Measurements from ENCODE around the gene PLIN3. TPM values are rescaled to one million over a fixed set of nuclear protein-coding genes. Genes with fewer than 3 reads are reported as not detected.

The PLIN3 gene
- total and polyA plus RNA-seq, 9 of the 15 experiments (the other 6 are each of a cell fraction or from before 2014, with no cell fraction given) = 7.5 to 75.6 (median 43.1) TPM

GRCh38 chr19:4844348-4845179, 22.9 kb downstream of the PLIN3 start:
- no TSS peak for BruUV-seq (replicated peaks)
- peaks cover 52% of the 10 kb centered on the region; the same call in 2 of the 3 replicates for H3K36me3 ChIP-seq (ENCODE audit: control insufficient read depth, insufficient read depth, low read length)
- WGBS (ENCODE audit: insufficient coverage, low coverage, missing lambda C conversion rate) = 69% methylated on average over 8 of the region's 10 CpGs
- no peaks in the 10 kb centered on the region for H3K27me3 ChIP-seq (ENCODE audit: control insufficient read depth in 2 of 2, insufficient read depth in 2 of 2, low read length in 2 of 2)
- ChIA-PET POLR2A (interaction anchor here (0.6 to 0.9 kb wide), 3 partner anchors 52 to 684 kb away, joined by 3 to 5 read pairs (median 4); no protein-coding TSS in a partner anchor), CTCF (ENCODE audit: low intra/inter-chr PET ratio) (no interaction called here)
- H3K9me1 ChIP-seq (ENCODE audit: control insufficient read depth, insufficient read depth, low read length) = no peaks in the 10 kb centered on the region
- no peaks in the 10 kb centered on the region for H3K9me3 ChIP-seq (replicated peaks; ENCODE audit: control insufficient read depth, insufficient read depth, low read depth, low read length)
- H3K4me2 ChIP-seq (ENCODE audit: insufficient read depth, low read length) = no peak overlapping the region
- no peak for ATAC-seq
- no peak overlapping the region for H2AFZ ChIP-seq (ENCODE audit: low read depth, low read length)
- H4K20me1 ChIP-seq (replicated peaks; ENCODE audit: control insufficient read depth, insufficient read depth, low read length) = no peaks in the 10 kb centered on the region
- no peak overlapping the region for H3K4me3 ChIP-seq
- no peak overlapping the region for H3K9ac ChIP-seq (ENCODE audit: insufficient read depth in 1 of 2, low read depth in 2 of 2, low read length in 2 of 2)
- in situ Hi-C loops (cut with MboI) (no loop called here), intact Hi-C loops (cut with micrococcal nuclease) (no loop called here)
- no peaks in the 10 kb centered on the region; the same call in 2 of the 3 replicates for H3K79me2 ChIP-seq (ENCODE audit: control insufficient read depth, insufficient read depth, low read length)
- H3K27ac ChIP-seq (ENCODE audit: extremely low read depth, low read depth, low read length) = no peak overlapping the region
- FAIRE-seq = no peak
- peaks cover 5 to 8% of the 10 kb centered on the region in 2 experiments; a peak in 4 of 5 replicates for H3K4me1 ChIP-seq (replicated peaks in 1 of 2; ENCODE audit: control insufficient read depth in 2 of 2, insufficient read depth in 2 of 2, low read length in 2 of 2)
- DNase-seq (ENCODE audit: extremely low read depth in 1 of 4, low spot score in 3 of 4) = peak in 1 of 4 experiments; percentile 6
- TF ChIP-seq RBM25 (IDR thresholded peaks at IDR 0.05; ENCODE audit: low read depth, low read length, severe bottlenecking) (peak; percentile 85), ZFP1 (CRISPR knock-in tag; IDR thresholded peaks at IDR 0.05) (no peak), ZNF436 (CRISPR knock-in tag; IDR thresholded peaks at IDR 0.05) (peak; percentile 62; the same call in 1 of the 2 replicates), ZFP36 (IDR thresholded peaks at IDR 0.05; ENCODE audit: low read depth, low read length, partially characterized antibody) (peak; percentile 96), PTBP1 (IDR thresholded peaks at IDR 0.05; ENCODE audit: low read depth, low read length) (0 out of 2 replicates have a peak, but pooled peaks have one; percentile 54), BCOR (IDR thresholded peaks at IDR 0.05) (peak; percentile 83)
- TF ChIP-seq, protein P1, sequence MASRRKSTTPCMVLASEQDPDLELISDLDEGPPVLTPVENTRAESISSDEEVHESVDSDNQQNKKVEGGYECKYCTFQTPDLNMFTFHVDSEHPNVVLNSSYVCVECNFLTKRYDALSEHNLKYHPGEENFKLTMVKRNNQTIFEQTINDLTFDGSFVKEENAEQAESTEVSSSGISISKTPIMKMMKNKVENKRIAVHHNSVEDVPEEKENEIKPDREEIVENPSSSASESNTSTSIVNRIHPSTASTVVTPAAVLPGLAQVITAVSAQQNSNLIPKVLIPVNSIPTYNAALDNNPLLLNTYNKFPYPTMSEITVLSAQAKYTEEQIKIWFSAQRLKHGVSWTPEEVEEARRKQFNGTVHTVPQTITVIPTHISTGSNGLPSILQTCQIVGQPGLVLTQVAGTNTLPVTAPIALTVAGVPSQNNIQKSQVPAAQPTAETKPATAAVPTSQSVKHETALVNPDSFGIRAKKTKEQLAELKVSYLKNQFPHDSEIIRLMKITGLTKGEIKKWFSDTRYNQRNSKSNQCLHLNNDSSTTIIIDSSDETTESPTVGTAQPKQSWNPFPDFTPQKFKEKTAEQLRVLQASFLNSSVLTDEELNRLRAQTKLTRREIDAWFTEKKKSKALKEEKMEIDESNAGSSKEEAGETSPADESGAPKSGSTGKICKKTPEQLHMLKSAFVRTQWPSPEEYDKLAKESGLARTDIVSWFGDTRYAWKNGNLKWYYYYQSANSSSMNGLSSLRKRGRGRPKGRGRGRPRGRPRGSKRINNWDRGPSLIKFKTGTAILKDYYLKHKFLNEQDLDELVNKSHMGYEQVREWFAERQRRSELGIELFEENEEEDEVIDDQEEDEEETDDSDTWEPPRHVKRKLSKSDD (conservative IDR thresholded peaks at IDR 0.05; ENCODE audit: low read length) = no peak

Data from K562 (cell line).